ENCODE results near the gene PRUNE2.

Gene PRUNE2

GRCh38 chr9:76921165-76921564 is 15.3 kb upstream of the PRUNE2 start:
- Histone ChIP-seq H3K4me2 (ENCODE audit: insufficient read depth, low read length) (no peak overlapping the region), H3K27me3 (ENCODE audit: insufficient read depth, low read length, poor library complexity) (peaks cover 5% of the 10 kb centered on the region), H2AFZ (ENCODE audit: low read depth, low read length) (no peak overlapping the region), H3K4me3 (ENCODE audit: low read depth in 1 of 2, low read length in 2 of 2) (no peak overlapping the region), H4K20me1 (ENCODE audit: insufficient read depth, low read length) (no peaks in the 10 kb centered on the region), H3K4me1 (ENCODE audit: insufficient read depth, low read length) (no peaks in the 10 kb centered on the region), H3K27ac (ENCODE audit: low read length) (no peak overlapping the region), H3K9ac (ENCODE audit: low read depth, low read length) (no peak overlapping the region), H3K9me3 (ENCODE audit: insufficient read depth, low read length, severe bottlenecking) (no peaks in the 10 kb centered on the region), H3K36me3 (ENCODE audit: insufficient read depth, low read length) (no peaks in the 10 kb centered on the region), H3K79me2 (ENCODE audit: insufficient read depth, low read length) (no peaks in the 10 kb centered on the region)
- DNase-seq (no peak), ATAC-seq (ENCODE audit: insufficient read depth, low read depth) (no peak)
- no peak for TF ChIP-seq CTCF (IDR thresholded peaks at IDR 0.05; ENCODE audit: borderline replicate concordance, extremely low read depth, low read length, poor library complexity, severe bottlenecking)
- no peak for TF ChIP-seq EZH2 (IDR thresholded peaks at IDR 0.05; ENCODE audit: borderline replicate concordance, low read depth, low read length, severe bottlenecking)

GRCh38 chr9:76917299-76917698 is 11.4 kb upstream of the PRUNE2 start:
- Histone ChIP-seq H3K4me2 (ENCODE audit: insufficient read depth, low read length) (no peak overlapping the region), H3K4me1 (ENCODE audit: insufficient read depth, low read length) (no peaks in the 10 kb centered on the region), H3K9ac (ENCODE audit: low read depth, low read length) (no peak overlapping the region), H3K27me3 (ENCODE audit: insufficient read depth, low read length, poor library complexity) (peaks cover 12% of the 10 kb centered on the region), H3K36me3 (ENCODE audit: insufficient read depth, low read length) (no peaks in the 10 kb centered on the region), H3K9me3 (ENCODE audit: insufficient read depth, low read length, severe bottlenecking) (no peaks in the 10 kb centered on the region), H3K4me3 (ENCODE audit: low read depth in 1 of 2, low read length in 2 of 2) (no peak overlapping the region), H4K20me1 (ENCODE audit: insufficient read depth, low read length) (no peaks in the 10 kb centered on the region), H3K79me2 (ENCODE audit: insufficient read depth, low read length) (no peaks in the 10 kb centered on the region), H2AFZ (ENCODE audit: low read depth, low read length) (no peak overlapping the region), H3K27ac (ENCODE audit: low read length) (no peak overlapping the region)
- no peak for TF ChIP-seq EZH2 (IDR thresholded peaks at IDR 0.05; ENCODE audit: borderline replicate concordance, low read depth, low read length, severe bottlenecking)
- no peak for TF ChIP-seq CTCF (IDR thresholded peaks at IDR 0.05; ENCODE audit: borderline replicate concordance, extremely low read depth, low read length, poor library complexity, severe bottlenecking)
- ATAC-seq (ENCODE audit: insufficient read depth, low read depth) (no peak), DNase-seq (no peak)

GRCh38 chr9:76916231-76916630 is 10.3 kb upstream of the PRUNE2 start:
- Histone ChIP-seq H3K4me1 (ENCODE audit: insufficient read depth, low read length) (no peaks in the 10 kb centered on the region), H3K9ac (ENCODE audit: low read depth, low read length) (no peak overlapping the region), H4K20me1 (ENCODE audit: insufficient read depth, low read length) (no peaks in the 10 kb centered on the region), H3K4me2 (ENCODE audit: insufficient read depth, low read length) (no peak overlapping the region), H2AFZ (ENCODE audit: low read depth, low read length) (no peak overlapping the region), H3K9me3 (ENCODE audit: insufficient read depth, low read length, severe bottlenecking) (no peaks in the 10 kb centered on the region), H3K79me2 (ENCODE audit: insufficient read depth, low read length) (no peaks in the 10 kb centered on the region), H3K27me3 (ENCODE audit: insufficient read depth, low read length, poor library complexity) (peaks cover 12% of the 10 kb centered on the region), H3K4me3 (ENCODE audit: low read depth in 1 of 2, low read length in 2 of 2) (no peak overlapping the region), H3K36me3 (ENCODE audit: insufficient read depth, low read length) (no peaks in the 10 kb centered on the region), H3K27ac (ENCODE audit: low read length) (no peak overlapping the region)
- TF ChIP-seq CTCF (IDR thresholded peaks at IDR 0.05; ENCODE audit: borderline replicate concordance, extremely low read depth, low read length, poor library complexity, severe bottlenecking) (no peak), EZH2 (IDR thresholded peaks at IDR 0.05; ENCODE audit: borderline replicate concordance, low read depth, low read length, severe bottlenecking) (no peak)
- DNase-seq (no peak), ATAC-seq (ENCODE audit: insufficient read depth, low read depth) (no peak)

GRCh38 chr9:76913467-76913866 is 7.6 kb upstream of the PRUNE2 start:
- DNase-seq (no peak), ATAC-seq (ENCODE audit: insufficient read depth, low read depth) (no peak)
- Histone ChIP-seq H3K4me1 (ENCODE audit: insufficient read depth, low read length) (no peaks in the 10 kb centered on the region), H3K79me2 (ENCODE audit: insufficient read depth, low read length) (no peaks in the 10 kb centered on the region), H3K27me3 (ENCODE audit: insufficient read depth, low read length, poor library complexity) (peaks cover 12% of the 10 kb centered on the region), H3K4me2 (ENCODE audit: insufficient read depth, low read length) (no peak overlapping the region), H2AFZ (ENCODE audit: low read depth, low read length) (no peak overlapping the region), H3K9me3 (ENCODE audit: insufficient read depth, low read length, severe bottlenecking) (no peaks in the 10 kb centered on the region), H3K4me3 (ENCODE audit: low read depth in 1 of 2, low read length in 2 of 2) (no peak overlapping the region), H3K36me3 (ENCODE audit: insufficient read depth, low read length) (no peaks in the 10 kb centered on the region), H3K9ac (ENCODE audit: low read depth, low read length) (no peak overlapping the region), H3K27ac (ENCODE audit: low read length) (no peak overlapping the region), H4K20me1 (ENCODE audit: insufficient read depth, low read length) (no peaks in the 10 kb centered on the region)
- TF ChIP-seq EZH2 (IDR thresholded peaks at IDR 0.05; ENCODE audit: borderline replicate concordance, low read depth, low read length, severe bottlenecking) (no peak), CTCF (IDR thresholded peaks at IDR 0.05; ENCODE audit: borderline replicate concordance, extremely low read depth, low read length, poor library complexity, severe bottlenecking) (no peak)
